DOHH2 (cell line): ENCODE data around the gene BPIFA1.

Experiments used
- H3F3A ChIP-seq: fragments of 200-600 bp; sonication (generic), shearing (Covaris generic); 2 replicates; pipeline ENCODE4 v1.6.0; 2016; ENCODE audit warnings: antibody characterized with exemption, mild to moderate bottlenecking; ENCODE audit not compliant: control insufficient read depth, insufficient read depth
- H3K27ac ChIP-seq: fragments of 200-600 bp; sonication (generic); 2 replicates; pipeline ENCODE4 v1.5.1; 2014; ENCODE audit warnings: low read depth, mild to moderate bottlenecking, low read length, moderate library complexity
- H3K27me3 ChIP-seq: fragments of 200-600 bp; sonication (generic); 2 replicates; pipeline ENCODE4 v1.6.1; 2014; ENCODE audit warnings: mild to moderate bottlenecking, low read length, mixed read lengths; ENCODE audit not compliant: control insufficient read depth
- H3K36me3 ChIP-seq: fragments of 200-600 bp; sonication (generic); 2 replicates; pipeline ENCODE4 v1.6.1; 2014; ENCODE audit warnings: mild to moderate bottlenecking, low read length, moderate library complexity, mixed read lengths; ENCODE audit not compliant: control insufficient read depth
- H3K4me1 ChIP-seq: fragments of 200-600 bp; sonication (generic); 2 replicates; pipeline ENCODE4 v1.6.1; 2014; ENCODE audit warnings: mild to moderate bottlenecking, low read length, mixed read lengths; ENCODE audit not compliant: control insufficient read depth
- H3K4me2 ChIP-seq: fragments of 200-600 bp; sonication (generic); 2 replicates; pipeline ENCODE4 v1.6.0; 2014; ENCODE audit warnings: mild to moderate bottlenecking, low read length, moderate library complexity
- H3K4me3 ChIP-seq: fragments of 200-600 bp; sonication (generic); 2 replicates; pipeline ENCODE4 v1.5.1; 2014; ENCODE audit warnings: mild to moderate bottlenecking, low read length, mixed read lengths
- H3K79me2 ChIP-seq: fragments of 200-600 bp; sonication (generic); 2 replicates; pipeline ENCODE4 v1.6.1; 2014; ENCODE audit warnings: mild to moderate bottlenecking, low read length, mixed read lengths; ENCODE audit not compliant: control insufficient read depth
- H3K9me2 ChIP-seq: fragments of 200-600 bp; sonication (generic); replicated peaks from 2 replicates; pipeline ENCODE4 v1.6.1; 2014; ENCODE audit warnings: mild to moderate bottlenecking, low read length, mixed read lengths; ENCODE audit not compliant: control insufficient read depth
- H3K9me3 ChIP-seq: fragments of 200-600 bp; sonication (generic); 2 replicates; pipeline ENCODE4 v1.6.1; 2014; ENCODE audit warnings: antibody characterized with exemption, low read length, mixed read lengths; ENCODE audit not compliant: control insufficient read depth, insufficient read depth
- H4K20me1 ChIP-seq: fragments of 200-600 bp; sonication (generic); 2 replicates; pipeline ENCODE4 v1.6.0; 2014; ENCODE audit warnings: low read depth, mild to moderate bottlenecking, antibody characterized with exemption, low read length, moderate library complexity; ENCODE audit not compliant: control insufficient read depth, insufficient read depth
- EZH2phosphoT487 ChIP-seq: fragments of 200-600 bp; sonication (generic); IDR thresholded peaks from 2 replicates; pipeline ENCODE4 v1.6.1; 2017; ENCODE audit warnings: borderline replicate concordance, mild to moderate bottlenecking, antibody characterized with exemption, low read length, moderate library complexity, mixed read lengths
- TF ChIP-seq, protein P1 (sequence below): fragments of 200-600 bp; sonication (generic); IDR thresholded peaks from one replicate; pipeline ENCODE4 v1.5.1; 2014; ENCODE audit warnings: antibody characterized with exemption, mild to moderate bottlenecking, low read depth, low read length; ENCODE audit not compliant: poor library complexity, severe bottlenecking

BPIFA1 gene

DNA sequence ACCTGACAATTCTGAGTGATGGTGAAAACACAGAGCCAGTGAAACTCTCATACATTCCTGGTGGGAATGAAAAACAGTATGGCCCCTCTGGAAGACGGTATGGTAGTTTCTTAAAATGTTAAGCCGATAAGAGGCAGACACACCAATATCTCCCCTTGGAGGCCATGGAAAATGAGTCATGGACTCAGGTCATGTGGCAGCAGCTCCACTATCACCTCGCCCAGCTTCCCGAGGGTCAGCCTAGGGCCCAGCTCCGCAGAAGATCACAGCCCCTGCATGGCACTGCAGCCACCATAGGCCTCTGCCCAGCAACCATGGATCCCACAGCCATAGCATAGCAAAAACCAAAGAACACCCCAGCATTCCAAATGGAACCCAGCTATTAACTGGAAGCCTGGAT, 21.4 kb downstream of the BPIFA1 start:
- no peaks in the 10 kb centered on the region for H4K20me1 ChIP-seq
- no peaks in the 10 kb centered on the region for H3F3A ChIP-seq
- H3K9me3 ChIP-seq, result no peaks in the 10 kb centered on the region
- no peak overlapping the region for H3K4me3 ChIP-seq
- H3K27ac ChIP-seq, result no peak overlapping the region
- H3K9me2 ChIP-seq, result no peaks in the 10 kb centered on the region
- H3K4me1 ChIP-seq, result no peaks in the 10 kb centered on the region
- no peak overlapping the region for H3K4me2 ChIP-seq
- no peaks in the 10 kb centered on the region for H3K36me3 ChIP-seq
- peaks cover 4% of the 10 kb centered on the region; the same call in 1 of the 2 replicates for H3K27me3 ChIP-seq
- TF ChIP-seq EZH2phosphoT487, result no peak
- TF ChIP-seq, protein P1, sequence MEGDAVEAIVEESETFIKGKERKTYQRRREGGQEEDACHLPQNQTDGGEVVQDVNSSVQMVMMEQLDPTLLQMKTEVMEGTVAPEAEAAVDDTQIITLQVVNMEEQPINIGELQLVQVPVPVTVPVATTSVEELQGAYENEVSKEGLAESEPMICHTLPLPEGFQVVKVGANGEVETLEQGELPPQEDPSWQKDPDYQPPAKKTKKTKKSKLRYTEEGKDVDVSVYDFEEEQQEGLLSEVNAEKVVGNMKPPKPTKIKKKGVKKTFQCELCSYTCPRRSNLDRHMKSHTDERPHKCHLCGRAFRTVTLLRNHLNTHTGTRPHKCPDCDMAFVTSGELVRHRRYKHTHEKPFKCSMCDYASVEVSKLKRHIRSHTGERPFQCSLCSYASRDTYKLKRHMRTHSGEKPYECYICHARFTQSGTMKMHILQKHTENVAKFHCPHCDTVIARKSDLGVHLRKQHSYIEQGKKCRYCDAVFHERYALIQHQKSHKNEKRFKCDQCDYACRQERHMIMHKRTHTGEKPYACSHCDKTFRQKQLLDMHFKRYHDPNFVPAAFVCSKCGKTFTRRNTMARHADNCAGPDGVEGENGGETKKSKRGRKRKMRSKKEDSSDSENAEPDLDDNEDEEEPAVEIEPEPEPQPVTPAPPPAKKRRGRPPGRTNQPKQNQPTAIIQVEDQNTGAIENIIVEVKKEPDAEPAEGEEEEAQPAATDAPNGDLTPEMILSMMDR, result no peak
- H3K79me2 ChIP-seq, result no peaks in the 10 kb centered on the region

DNA sequence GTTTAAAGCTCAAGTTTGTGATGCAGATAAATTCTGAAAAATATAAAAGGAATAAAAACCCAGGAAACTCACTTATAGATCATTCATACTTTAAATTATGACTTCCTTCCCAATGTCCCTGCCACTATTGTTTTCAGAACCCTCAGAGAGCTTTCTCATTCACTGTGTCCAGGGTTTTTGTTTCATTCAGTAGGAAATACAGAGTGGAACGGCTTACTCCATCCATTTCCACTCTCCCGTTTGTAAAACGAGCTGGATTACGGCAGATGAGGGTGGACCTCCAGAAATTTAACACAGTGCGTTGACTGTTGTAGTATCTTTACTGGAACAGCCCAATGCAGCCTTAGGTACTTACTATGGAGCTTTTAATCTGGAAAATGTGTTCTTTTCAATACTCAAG, 23.6 kb downstream of the BPIFA1 start:
- H3K27me3 ChIP-seq, result peaks cover 4% of the 10 kb centered on the region; the same call in 1 of the 2 replicates
- H3K36me3 ChIP-seq, result no peaks in the 10 kb centered on the region
- H3K79me2 ChIP-seq, result no peaks in the 10 kb centered on the region
- no peaks in the 10 kb centered on the region for H3F3A ChIP-seq
- no peaks in the 10 kb centered on the region for H3K9me2 ChIP-seq
- H3K4me3 ChIP-seq, result no peak overlapping the region
- H4K20me1 ChIP-seq, result no peaks in the 10 kb centered on the region
- H3K4me2 ChIP-seq, result no peak overlapping the region
- no peaks in the 10 kb centered on the region for H3K9me3 ChIP-seq
- no peaks in the 10 kb centered on the region for H3K4me1 ChIP-seq
- TF ChIP-seq, protein P1, result no peak
- TF ChIP-seq EZH2phosphoT487, result no peak
- H3K27ac ChIP-seq, result no peak overlapping the region

DNA sequence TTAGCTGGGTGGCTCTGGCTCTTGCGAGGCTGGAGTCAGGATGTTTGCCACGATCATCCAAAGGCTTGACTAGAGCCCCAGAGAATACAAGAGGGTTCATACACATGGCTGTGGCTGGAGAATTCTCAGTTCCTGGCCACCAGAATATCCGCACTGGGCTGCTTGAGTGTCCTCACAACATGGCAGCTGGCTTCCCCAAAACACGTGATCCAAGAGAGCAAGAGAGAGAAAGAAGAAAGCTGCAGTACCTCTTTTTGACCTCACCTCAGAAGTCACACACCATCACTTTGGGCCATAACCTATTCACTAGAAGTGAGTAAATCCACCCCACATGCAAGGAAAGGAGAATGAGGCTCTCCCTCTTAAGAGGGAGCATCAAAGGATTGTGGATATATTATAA, 25.7 kb downstream of the BPIFA1 start:
- H3K9me2 ChIP-seq, result no peaks in the 10 kb centered on the region
- H3K27me3 ChIP-seq, result peaks cover 9% of the 10 kb centered on the region
- TF ChIP-seq, protein P1, result no peak
- TF ChIP-seq EZH2phosphoT487, result no peak
- H3K4me3 ChIP-seq, result no peak overlapping the region
- H3K36me3 ChIP-seq, result no peaks in the 10 kb centered on the region
- H4K20me1 ChIP-seq, result no peaks in the 10 kb centered on the region
- H3K9me3 ChIP-seq, result no peaks in the 10 kb centered on the region
- H3K4me2 ChIP-seq, result no peak overlapping the region
- H3K27ac ChIP-seq, result no peak overlapping the region
- no peaks in the 10 kb centered on the region for H3K79me2 ChIP-seq
- H3K4me1 ChIP-seq, result no peaks in the 10 kb centered on the region
- H3F3A ChIP-seq, result no peaks in the 10 kb centered on the region
